Adrenal gland (tissue), 12 donors: ENCODE measurements around the gene EIF2D. TPM values are rescaled to one million over a fixed set of nuclear protein-coding genes. Genes with fewer than 3 reads are reported as not detected.
A peak's percentile ranks its signal among the peaks of the same experiment; 100 is the strongest.

Experiments
- DNase-seq, 7 donors: peaks; one replicate each; pipeline ENCODE4 v3.0.0-alpha.2; 2019 to 2020
- H3K27ac ChIP-seq, 5 donors: fragments of 200-600 bp; sonication (generic) in 4 of 5; 1 replicate in 3 of 5; 2 replicates in 2 of 5; pipeline versions ENCODE4 v1.5.1 to v1.8.0; 2016 to 2020; ENCODE audit warnings: mild to moderate bottlenecking in 1 of 5
- H3K27me3 ChIP-seq: fragments of 200-600 bp; 2 replicates; pipeline ENCODE4 v1.8.0; 2021
- H3K36me3 ChIP-seq, 2 donors: fragments of 200-600 bp; replicated peaks in 1 of 2; 1 replicate in 1 of 2; 2 replicates in 1 of 2; pipeline versions ENCODE4 v1.5.1 to v1.8.0; 2018 to 2022
- H3K4me1 ChIP-seq, 2 donors: fragments of 200-600 bp; replicated peaks in 1 of 2; 1 replicate in 1 of 2; 2 replicates in 1 of 2; pipeline versions ENCODE4 v1.5.1 to v1.8.0; 2018 to 2021
- H3K4me3 ChIP-seq, 4 donors: fragments of 200-600 bp; sonication (generic) in 3 of 4; one replicate each; pipeline ENCODE4 v1.5.1; 2016 to 2018
- H3K9me3 ChIP-seq, 3 donors: fragments of 200-600 bp; sonication (generic) in 1 of 3; replicated peaks in 1 of 3; 1 replicate in 2 of 3; 2 replicates in 1 of 3; pipeline versions ENCODE4 v1.5.1 to v1.8.0; 2016 to 2021
- CTCF ChIP-seq, 6 experiments: fragments of 450-650 bp in 4 of 6; fragments of 200-600 bp in 2 of 6; sonication (generic) in 1 of 6; IDR thresholded peaks; 1 replicate in 5 of 6; 2 replicates in 1 of 6; pipeline versions ENCODE4 v1.5.1 to v1.8.0; 2016 to 2021; ENCODE audit warnings: antibody characterized with exemption in 6 of 6, mild to moderate bottlenecking in 2 of 6, moderate library complexity in 1 of 6
- POLR2A ChIP-seq, 2 donors: fragments of 450-650 bp; IDR thresholded peaks; one replicate each; pipeline ENCODE4 v1.6.1; 2017; ENCODE audit warnings: antibody characterized with exemption in 2 of 2, mild to moderate bottlenecking in 2 of 2, moderate library complexity in 1 of 2
- whole genome bisulfite sequencing, 4 donors: extraction: QIAGEN DNeasy Blood & Tissue Kit in 2 of 4; methylation state at CpG; one replicate each; pipeline versions ENCODE4 v1.1.5 to v1.1.7; 2013 to 2017; 5-methylcytosine and 5-hydroxymethylcytosine counted together
- intact Hi-C, 2 donors: fragments of 100-400 bp; cut with DNase I; formaldehyde crosslinking; loops; one replicate each; pipeline versions ENCODE4 v1.14.1 to v1.15.0; 2022 to 2023
- polyA plus RNA-seq, 3 donors: library from polyadenylated mRNA; stranded (reverse); fragments of 200-250 nt in 2 of 3; fragments of 350-450 nt in 1 of 3; fragmentation: Illumina TruSeq in 1 of 3; extraction: RNeasy Lipid Tissue Mini Kit (QIAGEN cat#74804) in 1 of 3; gene quantifications; one replicate each; pipeline ENCODE4 v1.2.3, GENCODE V29; 2013 to 2014
- total RNA-seq, 9 donors: library from RNA; depleted of rRNA in 4 of 9; stranded (reverse); fragments of >200 nt in 4 of 9; fragments of 120-200 nt in 1 of 9; fragmentation: NEBNext Ultra II Directional in 1 of 9; extraction: Animal tissue kit (Norgen Biotek cat#: 25700) in 1 of 9; gene quantifications; one replicate each; pipeline versions ENCODE4 v1.1.0 to v1.2.4, GENCODE V29; 2013 to 2023
- donor health status: healthy with polysubstance abuse.
- donor health status: Bipolar disorder and iron deficiency.
- donor health status: DM: yes; HTN: yes; CAD: no.
- donor health status: DM: no; HTN: no; CAD: no.
- donor health status: DM: no; HTN: no; CAD: no.
- donor health status: DM: yes; HTN: yes; CAD: no.

The EIF2D gene
- total and polyA plus RNA-seq, 12 donors: 31.6 to 95.4 (median 54.0) TPM

GRCh38 chr1:206591226-206591625 is 21.0 kb downstream of the EIF2D start:
- Histone ChIP-seq H3K4me1 (peaks cover 36 to 50% of the 10 kb centered on the region in 2 donors), H3K27me3 (no peaks in the 10 kb centered on the region), H3K36me3 (peaks cover 0 to 58% of the 10 kb centered on the region in 2 donors), H3K27ac (peak overlapping the region in 3 of 5 donors; percentile 59 to 79 (median 78)), H3K4me3 (no peak overlapping the region), H3K9me3 (no peaks in the 10 kb centered on the region)
- no peak for DNase-seq
- TF ChIP-seq POLR2A (IDR thresholded peaks at IDR 0.05) (no peak), CTCF (IDR thresholded peaks at IDR 0.05) (no peak)
- intact Hi-C loops: no loop called here
- 69 to 75% (median 72%) methylated on average over 5 of the region's 5 CpGs for WGBS, 4 donors

- TF ChIP-seq CTCF (IDR thresholded peaks at IDR 0.05) (peak in 1 of 6 experiments; percentile 17), POLR2A (IDR thresholded peaks at IDR 0.05) (no peak)
- peaks cover 0 to 63% of the 10 kb centered on the region in 2 donors for H3K36me3 ChIP-seq
These were observed 22.1 kb downstream of the EIF2D start for GRCh38 chr1:206590025-206590758.

GRCh38 chr1:206589206-206589605 is 23.1 kb downstream of the EIF2D start:
- intact Hi-C loops: loop anchor here in 1 of 2 donors (5.0 kb wide), 1 partner anchor 97 kb away; no protein-coding TSS in a partner anchor
- H3K36me3 ChIP-seq: peaks cover 0 to 65% of the 10 kb centered on the region in 2 donors
- peak overlapping the region; percentile 52 to 79 (median 59) for H3K27ac ChIP-seq
- peak in 1 of 2 donors; percentile 26 for TF ChIP-seq POLR2A (IDR thresholded peaks at IDR 0.05)
- TF ChIP-seq CTCF (IDR thresholded peaks at IDR 0.05): no peak
- H3K9me3 ChIP-seq: no peaks in the 10 kb centered on the region
- H3K4me3 ChIP-seq: no peak overlapping the region
- peak; percentile 56 to 91 (median 83) for DNase-seq
- WGBS, 4 donors: 34 to 39% (median 36%) methylated on average over 7 of the region's 7 CpGs
- no peaks in the 10 kb centered on the region for H3K27me3 ChIP-seq
- H3K4me1 ChIP-seq: peaks cover 36 to 50% of the 10 kb centered on the region in 2 donors

More at GRCh38 chr1:206590025-206590758, 22.1 kb downstream of the EIF2D start:
- WGBS, 4 donors: 57 to 64% (median 59%) methylated on average over 8 of the region's 8 CpGs
- peaks cover 36 to 50% of the 10 kb centered on the region in 2 donors for H3K4me1 ChIP-seq
- peak overlapping the region; percentile 26 to 79 (median 59) for H3K27ac ChIP-seq
- no peaks in the 10 kb centered on the region for H3K9me3 ChIP-seq
- H3K4me3 ChIP-seq: no peak overlapping the region
- no peaks in the 10 kb centered on the region for H3K27me3 ChIP-seq
- intact Hi-C loops: no loop called here
- DNase-seq: peak in 3 of 7 donors; percentile 31 to 45 (median 40)

DNA sequence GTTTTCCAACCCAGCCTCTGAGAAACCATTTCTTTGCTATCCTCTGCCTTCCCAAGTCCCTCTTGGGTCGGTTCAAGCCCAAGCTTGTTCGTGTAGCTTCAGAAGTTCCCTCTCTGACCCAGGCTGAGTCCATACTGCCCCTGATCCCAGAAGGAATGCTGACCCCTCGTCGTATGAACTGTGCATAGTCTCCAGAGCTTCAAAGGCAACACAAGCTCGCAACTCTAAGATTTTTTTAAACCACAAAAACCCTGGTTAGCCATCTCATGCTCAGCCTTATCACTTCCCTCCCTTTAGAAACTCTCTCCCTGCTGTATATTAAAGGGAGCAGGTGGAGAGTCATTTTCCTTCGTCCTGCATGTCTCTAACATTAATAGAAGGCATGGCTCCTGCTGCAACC is 23.8 kb downstream of the EIF2D start:
- peaks cover 0 to 63% of the 10 kb centered on the region in 2 donors for H3K36me3 ChIP-seq
- peak overlapping the region; percentile 52 to 79 (median 59) for H3K27ac ChIP-seq
- TF ChIP-seq POLR2A (IDR thresholded peaks at IDR 0.05) (no peak), CTCF (IDR thresholded peaks at IDR 0.05) (no peak)
- no peaks in the 10 kb centered on the region for H3K27me3 ChIP-seq
- no peak for DNase-seq
- H3K4me1 ChIP-seq: peaks cover 36 to 50% of the 10 kb centered on the region in 2 donors
- WGBS, 4 donors: 73 to 81% (median 76%) methylated on average over 6 of the region's 6 CpGs
- H3K9me3 ChIP-seq: no peaks in the 10 kb centered on the region
- H3K4me3 ChIP-seq: no peak overlapping the region
- intact Hi-C loops: loop anchor here in 1 of 2 donors (5.0 kb wide), 1 partner anchor 96 kb away; no protein-coding TSS in a partner anchor
